H1 (cell line): ENCODE results near the gene ACAP2. TPM values are rescaled to one million over a fixed set of nuclear protein-coding genes. Genes with fewer than 3 reads are reported as not detected.

ENCODE experiments used
- CBX5 ChIP-seq: fragments of 300-800, 300-1000 bp; sonication (generic); IDR thresholded peaks from 2 replicates; pipeline ENCODE4 v1.7.1; 2016; ENCODE audit warnings: antibody characterized with exemption, low read length, low read depth
- CREB1 ChIP-seq: IDR thresholded peaks from 2 replicates; pipeline ENCODE4 v1.6.1; 2012; ENCODE audit warnings: inconsistent platforms
- E2F6 ChIP-seq: IDR thresholded peaks from 2 replicates; pipeline ENCODE4 v1.6.1; 2012; ENCODE audit warnings: inconsistent platforms
- KDM4A ChIP-seq: IDR thresholded peaks from one replicate; pipeline ENCODE4 v1.7.1; 2012; ENCODE audit warnings: low read depth, mild to moderate bottlenecking, moderate library complexity, low read length, inconsistent platforms; ENCODE audit not compliant: severe bottlenecking
- RBBP5 ChIP-seq: IDR thresholded peaks from 2 replicates; pipeline ENCODE4 v1.7.1; 2012; ENCODE audit warnings: low read depth, mild to moderate bottlenecking, inconsistent platforms, low read length, moderate library complexity, borderline replicate concordance
- SRF ChIP-seq: IDR thresholded peaks from 2 replicates; pipeline ENCODE4 v1.6.1; 2011; ENCODE audit warnings: mild to moderate bottlenecking, low read depth, low read length, moderate library complexity
- polyA plus RNA-seq, 7 experiments: library from polyadenylated mRNA; depleted of rRNA in 3 of 7; stranded (reverse) in 5 of 7; unstranded in 2 of 7; fragments of >200 nt in 5 of 7; fragments of 200-250 nt in 2 of 7; gene quantifications; 1 replicate in 5 of 7; 2 replicates in 1 of 7; 4 replicates in 1 of 7; pipeline versions ENCODE4 v1.2.1 to v1.2.3, GENCODE V29; 2011 to 2013; ENCODE audit warnings: missing spikeins in 2 of 7, mixed read lengths in 2 of 7
- total RNA-seq: library from RNA; stranded (reverse); fragmentation: NEBNext Ultra II Directional; extraction: Animal tissue kit (Norgen Biotek cat#: 25700); gene quantifications from 2 replicates; pipeline ENCODE4 v1.2.1, GENCODE V29; 2021

The ACAP2 gene
- total and polyA plus RNA-seq, 2 of the 8 experiments (the other 6 are each of a cell fraction or from before 2014, with no cell fraction given): 7.7 to 37.3 TPM

- no peak for TF ChIP-seq E2F6
- TF ChIP-seq KDM4A: no peak
- TF ChIP-seq CBX5: no peak
- no peak for TF ChIP-seq CREB1
- TF ChIP-seq RBBP5: no peak
- TF ChIP-seq SRF: no peak
Measured at GRCh38 chr3:195397524-195397923, 45.3 kb downstream of the ACAP2 start (continued).
